ENCODE data around the gene E2F3.

E2F3 gene

DNA sequence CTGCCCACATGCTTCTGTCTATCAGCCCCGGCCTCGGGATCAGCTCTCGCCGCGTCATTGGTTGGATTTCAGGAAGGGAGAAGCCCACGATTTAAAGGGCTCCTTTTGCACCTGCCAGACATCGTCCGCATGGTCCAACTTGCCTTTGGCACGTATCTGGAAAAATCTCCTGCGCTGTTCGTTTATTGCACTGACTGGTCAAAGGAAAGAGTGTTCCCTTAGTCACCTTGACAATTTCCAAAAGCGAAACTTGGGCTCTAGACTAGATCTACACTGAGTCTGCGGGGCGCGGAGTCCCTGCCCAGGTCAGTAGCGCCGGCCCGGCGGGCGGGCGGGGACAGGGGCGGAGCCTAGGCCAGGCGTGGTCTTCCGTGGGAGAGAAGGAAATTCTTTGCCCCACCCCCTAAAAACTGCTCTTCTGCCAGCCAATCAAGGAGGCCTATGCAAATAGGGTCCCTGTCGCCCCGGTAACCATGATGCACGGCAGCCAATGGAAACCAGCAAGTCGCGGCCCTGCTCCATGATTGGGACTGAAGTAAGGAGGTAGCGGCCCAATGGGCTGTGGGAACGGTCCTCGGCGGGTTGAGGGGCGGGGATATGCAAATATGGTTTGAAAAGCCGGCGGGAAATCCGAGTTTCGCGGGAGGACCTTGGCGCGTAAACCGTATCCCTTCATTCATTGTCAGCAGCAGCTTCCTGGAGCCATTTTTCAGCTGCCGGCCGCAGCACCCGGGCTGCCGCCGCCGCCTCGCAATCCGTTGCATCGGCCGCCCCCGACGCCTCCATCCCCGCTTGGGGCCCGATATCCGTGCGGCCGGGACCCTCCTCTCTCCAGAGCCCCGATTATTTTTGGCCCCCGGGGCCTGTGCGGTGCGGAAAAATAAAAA is at the start of gene E2F3:
Gene E2F3, plus strand, starts transcription at position 675 of the 887 bp plus-strand sequence. CDS start 354 bp downstream, outside the sequence.
- DNase-seq (ENCODE audit: low read depth), result peak; percentile 98

- DNase-seq (ENCODE audit: low read depth), result no peak
Observed at GRCh38 chr6:20352346-20352745, 49.3 kb upstream of the E2F3 start.

- DNase-seq (ENCODE audit: low read depth), result no peak
Observed at GRCh38 chr6:20353134-20353533, 48.5 kb upstream of the E2F3 start.

DNA sequence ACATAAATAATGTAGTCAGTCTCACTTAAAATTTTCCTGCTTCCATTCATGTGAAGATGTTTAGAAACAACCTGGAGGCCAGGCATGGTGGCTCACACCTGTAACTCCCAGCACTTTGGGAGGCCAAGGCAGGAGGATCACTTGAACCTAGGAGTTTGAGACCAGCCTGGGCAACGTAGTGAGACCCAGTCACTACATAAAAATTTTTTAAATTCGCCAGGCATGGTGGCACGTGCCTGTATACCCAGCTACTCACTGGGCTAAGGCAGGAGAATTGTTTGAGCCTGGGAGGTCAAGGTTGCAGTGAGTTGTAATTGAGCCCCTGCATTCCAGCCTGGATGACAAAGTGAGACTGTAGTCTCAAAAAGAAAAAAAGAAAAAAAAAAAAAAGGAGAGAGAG is 47.3 kb upstream of the E2F3 start:
- no peak for DNase-seq (ENCODE audit: low read depth)

- DNase-seq (ENCODE audit: low read depth), result no peak
Observed at GRCh38 chr6:20360471-20361119, 41.1 kb upstream of the E2F3 start.

DNA sequence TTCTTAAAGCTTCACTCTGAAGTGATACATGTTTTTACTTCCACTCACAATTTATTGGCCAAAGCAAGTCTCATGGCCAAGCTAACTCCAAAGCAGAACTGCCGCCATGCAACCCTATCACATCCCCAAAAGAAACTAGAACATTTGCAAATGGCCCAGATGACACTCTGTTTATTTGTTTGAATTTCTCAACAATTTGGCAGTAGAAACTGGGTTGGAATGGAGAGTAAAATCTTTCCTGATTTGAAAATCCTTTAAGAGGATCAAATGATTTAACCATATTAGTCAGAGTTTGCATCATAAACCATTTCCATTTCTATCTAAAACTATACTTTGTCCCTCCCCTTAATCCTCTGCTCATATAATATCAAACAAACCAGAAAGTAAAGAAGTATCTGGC is 39.1 kb upstream of the E2F3 start:
- DNase-seq (ENCODE audit: low read depth), result no peak

DNA sequence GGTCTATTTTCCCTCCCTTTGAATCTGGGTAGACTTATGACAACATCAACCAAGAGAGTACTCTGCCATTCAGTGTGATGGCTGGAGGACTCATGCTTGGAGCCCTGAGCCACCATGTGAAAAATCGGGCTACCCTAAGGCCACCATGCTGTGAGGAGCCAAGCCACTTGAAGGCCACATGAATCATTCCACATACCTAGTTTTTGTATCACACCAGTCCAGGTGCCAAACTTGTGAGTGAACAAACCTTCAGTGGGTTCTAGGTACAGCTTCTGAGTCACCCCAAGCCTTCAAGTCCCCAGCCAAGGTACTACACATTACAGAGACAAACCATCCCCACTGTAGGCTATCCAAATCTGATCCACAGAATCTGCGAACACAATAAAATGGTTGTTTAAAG is 37.4 kb upstream of the E2F3 start:
- no peak for DNase-seq (ENCODE audit: low read depth)

GRCh38 chr6:20365456-20365855 is 36.2 kb upstream of the E2F3 start:
- no peak for DNase-seq (ENCODE audit: low read depth)

DNA sequence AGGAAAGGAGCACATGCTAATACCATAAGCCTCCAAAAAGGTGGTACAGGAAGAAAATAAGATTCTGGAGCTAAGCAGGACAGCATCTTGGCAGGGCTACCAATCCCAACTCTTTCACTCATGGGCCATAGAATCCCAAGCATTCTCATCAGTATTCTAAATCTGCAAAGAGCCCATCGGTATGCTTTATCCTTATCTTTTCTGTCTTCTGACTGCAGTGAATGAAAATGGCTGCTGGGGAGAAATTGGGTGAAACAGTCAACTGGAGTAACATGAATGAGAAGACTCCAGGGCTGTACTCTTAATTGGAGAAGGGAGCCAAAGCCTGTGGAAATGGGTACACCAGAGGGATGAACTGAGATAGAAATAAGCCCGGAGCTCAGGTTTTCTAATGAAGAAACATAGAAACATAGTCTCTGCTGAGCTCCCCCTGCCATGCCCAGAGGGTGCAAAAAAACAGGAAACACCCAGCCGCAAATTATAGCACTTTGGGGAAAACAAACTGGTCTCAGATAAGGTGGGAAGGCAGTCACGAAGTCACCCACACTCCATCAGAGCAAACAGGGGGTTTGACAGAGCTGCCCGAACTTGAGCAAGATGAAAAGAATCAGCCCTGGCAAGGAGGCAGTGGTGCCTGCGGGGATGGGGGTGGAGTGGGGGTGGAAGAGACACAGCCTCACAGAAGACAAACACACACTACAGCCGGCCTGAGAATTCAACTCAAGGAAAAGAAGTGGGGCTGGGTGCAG is 35.4 kb upstream of the E2F3 start:
- DNase-seq (ENCODE audit: low read depth), result no peak

DNA sequence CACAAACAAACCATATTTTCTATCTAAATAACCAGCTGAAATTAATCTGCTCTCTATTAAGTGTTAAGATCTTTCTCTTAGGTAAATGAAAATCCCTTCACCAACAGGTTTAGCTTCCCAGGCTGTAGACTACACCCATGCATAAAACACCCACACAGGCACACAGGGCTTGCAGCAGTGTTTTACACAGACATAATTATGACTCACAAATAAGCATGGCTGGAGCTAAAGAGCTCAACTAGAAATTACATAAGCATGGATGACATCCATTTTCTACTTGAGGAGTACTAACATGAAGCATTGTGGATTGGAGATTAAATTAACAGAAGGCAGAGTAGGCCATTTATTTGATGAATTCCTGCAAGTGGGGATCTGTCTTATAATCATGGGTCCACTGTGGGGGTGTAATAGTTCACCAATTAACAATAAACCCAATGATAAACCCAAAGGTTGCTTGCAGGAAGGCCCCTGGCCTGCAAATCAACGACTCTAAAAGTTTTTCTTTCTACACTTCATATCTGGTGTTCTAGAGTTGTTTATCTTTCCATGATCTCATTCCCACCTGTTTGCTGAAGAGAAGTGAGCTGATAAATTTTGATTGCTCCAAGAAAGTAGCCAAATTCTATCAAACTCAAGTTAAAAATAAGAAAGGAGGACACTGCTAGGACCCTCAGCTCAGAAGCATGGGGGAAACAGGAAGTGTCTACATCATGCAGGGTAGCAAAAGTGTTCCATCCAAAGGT is 33.8 kb upstream of the E2F3 start:
- DNase-seq (ENCODE audit: low read depth), result no peak

DNA sequence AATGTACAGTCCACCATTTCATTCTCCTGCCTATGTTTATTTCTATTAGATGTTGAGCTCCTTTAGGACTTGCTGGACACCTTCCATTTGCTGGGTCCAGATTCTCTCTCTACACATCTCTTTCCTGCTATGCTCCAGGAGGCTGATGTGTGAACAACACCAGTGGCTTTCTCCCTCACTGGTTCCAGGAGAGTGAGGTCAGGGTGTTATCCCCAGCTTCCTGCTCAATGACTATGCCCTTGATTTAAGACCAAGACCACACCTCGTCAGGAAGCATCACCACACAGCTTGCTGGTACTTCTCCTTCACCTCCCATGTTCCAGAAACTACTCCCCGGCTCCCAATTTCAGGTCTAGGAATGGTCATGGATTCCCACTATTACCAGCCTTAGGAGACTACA is 31.3 kb upstream of the E2F3 start:
- no peak for DNase-seq (ENCODE audit: low read depth)

DNA sequence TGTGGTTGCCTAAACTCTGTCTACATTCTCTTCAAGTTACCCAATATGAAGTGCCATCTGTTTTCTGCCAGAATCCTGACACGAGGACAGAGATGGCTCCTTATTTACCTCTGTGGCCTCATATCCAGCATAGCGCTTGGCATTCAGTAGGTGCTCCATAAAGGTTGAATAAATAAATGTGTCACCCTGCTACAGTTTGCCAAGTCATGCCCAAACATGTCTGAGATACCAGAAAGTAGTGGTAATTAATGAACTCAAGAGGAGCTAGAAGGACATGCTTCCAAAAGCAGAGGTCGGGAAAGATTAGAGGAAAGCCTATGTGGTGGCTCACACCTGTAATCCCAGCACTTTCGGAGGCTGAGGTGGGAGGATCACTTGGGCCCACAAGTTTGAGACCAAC is 30.9 kb upstream of the E2F3 start:
- DNase-seq (ENCODE audit: low read depth), result no peak

DNA sequence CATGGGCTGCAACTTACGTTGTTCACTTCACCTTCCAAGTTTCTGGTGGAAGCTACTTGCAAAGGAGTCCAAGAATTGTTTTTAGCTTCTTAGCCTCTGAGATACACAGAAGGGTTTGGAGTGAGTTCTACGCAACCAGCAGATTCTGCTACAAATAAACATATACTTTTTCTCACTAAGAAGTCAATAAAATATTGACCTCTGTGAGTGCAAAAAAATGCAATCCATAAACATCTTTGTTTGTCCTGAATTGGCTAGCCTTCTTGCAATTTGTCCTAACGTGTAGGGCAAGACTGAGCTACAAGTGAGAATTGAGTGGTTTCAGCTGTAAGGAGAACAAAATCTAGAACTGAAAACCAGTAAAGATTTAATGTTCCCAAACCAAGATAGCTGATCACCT is 26.2 kb upstream of the E2F3 start:
- DNase-seq (ENCODE audit: low read depth), result no peak

GRCh38 chr6:20377623-20378265 is 23.9 kb upstream of the E2F3 start:
- no peak for DNase-seq (ENCODE audit: low read depth)

DNA sequence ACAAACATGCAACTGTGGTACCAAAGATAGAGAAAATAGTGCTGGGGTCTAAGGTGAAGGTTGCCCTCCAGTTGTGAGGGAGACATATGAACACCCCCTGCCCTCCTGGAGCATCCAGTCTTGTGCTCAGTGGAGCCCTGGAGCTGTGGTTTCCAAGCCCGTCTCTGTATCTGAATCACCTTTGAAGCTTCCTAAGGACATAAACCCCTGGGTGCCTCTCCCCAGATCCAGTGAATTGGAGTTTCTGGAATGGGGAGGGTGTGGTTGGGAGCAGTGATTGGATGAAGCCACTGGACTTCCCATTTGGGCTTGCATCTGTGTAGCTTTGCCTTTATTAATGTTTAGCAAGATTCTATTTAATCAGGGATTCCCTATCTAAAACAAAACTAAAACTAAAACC is 22.4 kb upstream of the E2F3 start:
- DNase-seq (ENCODE audit: low read depth), result no peak

- DNase-seq (ENCODE audit: low read depth), result no peak
Observed at GRCh38 chr6:20386218-20386617, 15.5 kb upstream of the E2F3 start.

DNA sequence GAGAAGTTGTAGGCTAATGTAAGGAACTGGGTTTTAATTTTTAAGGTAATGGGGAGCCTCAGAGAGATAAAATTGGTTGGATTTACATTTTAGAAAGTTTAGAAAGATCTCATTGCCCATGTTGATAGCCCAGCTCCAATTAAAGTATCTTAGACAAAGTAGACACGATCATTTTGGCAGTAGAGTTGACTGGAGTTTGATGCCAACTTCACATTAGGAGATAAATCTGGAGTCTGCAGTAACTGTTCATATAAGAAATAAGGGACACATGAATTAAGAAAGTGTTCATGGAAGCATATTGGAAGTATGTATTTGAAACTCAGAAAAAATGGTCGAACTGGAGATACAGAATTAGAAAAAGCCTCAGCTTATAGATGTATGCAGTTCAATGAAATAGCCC is 12.6 kb upstream of the E2F3 start:
- no peak for DNase-seq (ENCODE audit: low read depth)

- no peak for DNase-seq (ENCODE audit: low read depth)
Observed at GRCh38 chr6:20393297-20393696, 8.4 kb upstream of the E2F3 start.

- DNase-seq (ENCODE audit: low read depth), result no peak
Observed at GRCh38 chr6:20399518-20399917, 2.2 kb upstream of the E2F3 start.

DNA sequence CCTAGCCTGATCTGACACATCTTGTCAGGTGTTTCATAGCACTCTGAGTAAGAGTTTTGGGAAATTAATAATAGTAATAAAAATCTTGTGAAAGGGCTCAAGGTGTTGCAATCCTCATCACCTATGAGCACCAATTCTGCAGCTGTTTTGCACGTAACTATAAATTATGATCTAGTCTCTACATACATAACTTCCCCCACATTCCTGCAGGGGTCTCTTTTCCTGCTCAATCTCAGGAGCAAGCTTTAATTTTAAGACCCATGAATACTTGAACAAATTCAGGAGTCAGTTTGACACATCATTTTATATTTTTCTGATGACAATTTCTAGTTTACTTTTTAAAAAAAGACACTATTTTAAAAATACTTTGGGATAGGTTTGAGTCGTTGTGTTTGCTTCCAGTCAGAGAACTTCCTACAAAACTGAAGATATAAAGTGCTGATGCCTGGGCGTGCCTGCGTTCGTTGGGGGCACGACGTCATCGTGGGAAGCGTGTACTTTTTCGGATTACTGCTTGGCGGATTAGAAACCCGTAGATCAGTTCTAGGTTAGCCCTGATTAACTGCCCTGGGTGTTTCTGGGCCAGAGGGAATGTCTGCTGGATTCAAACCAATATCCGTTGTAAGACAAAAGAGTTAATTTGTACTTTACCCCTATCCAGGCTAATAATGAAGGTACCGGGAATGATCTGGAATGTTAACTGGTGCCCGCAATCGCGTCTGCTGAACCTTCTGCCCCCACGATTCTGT is 1.0 kb upstream of the E2F3 start:
- DNase-seq (ENCODE audit: low read depth), result peak; percentile 20

DNA sequence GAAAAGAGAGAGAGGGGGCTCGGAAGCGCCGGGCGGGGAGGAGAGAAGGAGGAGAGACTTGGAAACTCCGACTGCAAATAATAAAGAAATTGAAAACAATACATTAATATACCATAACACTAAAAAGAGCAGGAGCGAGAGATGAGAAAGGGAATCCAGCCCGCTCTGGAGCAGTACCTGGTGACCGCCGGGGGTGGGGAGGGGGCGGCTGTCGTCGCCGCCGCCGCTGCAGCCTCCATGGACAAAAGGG is 338 bp downstream of the E2F3 start:
- no peak for DNase-seq (ENCODE audit: low read depth)

Measured in T-helper 22 cell (primary cell).